KOPT-K1 (cell line): Measurements from ENCODE around the gene KCNJ13.
"Not testable (repeated sequence)": the region's sequence is repeated elsewhere in the genome, so short reads cannot be mapped to it uniquely, and the experiment has no call there.

Experiments used
- H3K27ac ChIP-seq: fragments of 200-600 bp; sonication (generic); 2 replicates; pipeline ENCODE4 v1.5.1; 2016; ENCODE audit warnings: antibody characterized with exemption, mild to moderate bottlenecking, low read depth, low read length; ENCODE audit not compliant: poor library complexity, severe bottlenecking
- H3K36me3 ChIP-seq: fragments of 200-600 bp; sonication (generic); 2 replicates; pipeline ENCODE4 v1.5.1; 2017; ENCODE audit warnings: antibody characterized with exemption, mild to moderate bottlenecking, low read length, moderate library complexity; ENCODE audit not compliant: insufficient read depth
- H3K9me3 ChIP-seq: fragments of 200-600 bp; sonication (generic); 2 replicates; pipeline ENCODE4 v1.5.1; 2017; ENCODE audit warnings: antibody characterized with exemption, low read length, mild to moderate bottlenecking; ENCODE audit not compliant: insufficient read depth, poor library complexity, severe bottlenecking

KCNJ13 gene

GRCh38 chr2:232741294-232741693 lies 35.1 kb downstream of the KCNJ13 start:
- peaks cover 47% of the 10 kb centered on the region for H3K36me3 ChIP-seq
- no peak overlapping the region for H3K27ac ChIP-seq
- no peaks in the 10 kb centered on the region for H3K9me3 ChIP-seq

GRCh38 chr2:232731470-232731869 lies 44.9 kb downstream of the KCNJ13 start:
- Histone ChIP-seq H3K27ac (no peak overlapping the region), H3K36me3 (peaks cover 73% of the 10 kb centered on the region), H3K9me3 (no peaks in the 10 kb centered on the region)

DNA sequence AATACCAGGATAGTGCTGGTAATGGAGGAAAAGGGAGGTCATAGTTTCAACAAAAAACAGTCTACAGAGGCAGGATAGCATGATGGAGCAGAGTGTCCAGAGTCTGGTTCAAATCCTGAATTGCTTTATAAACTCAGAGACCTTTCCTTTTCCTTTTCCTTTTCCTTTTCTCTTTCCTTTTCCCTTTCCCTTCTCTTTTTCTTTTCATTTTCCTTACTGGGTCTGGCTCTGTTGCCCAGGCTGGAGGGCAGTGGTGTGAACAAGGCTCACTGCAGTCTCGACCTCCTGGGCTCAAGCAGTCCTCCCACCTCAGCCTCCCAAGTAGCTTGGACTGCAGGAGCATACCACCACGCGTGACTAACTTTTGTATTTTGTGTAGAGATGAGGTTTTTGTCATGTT lies 47.6 kb downstream of the KCNJ13 start:
- Histone ChIP-seq H3K36me3 (peaks cover 74% of the 10 kb centered on the region), H3K27ac (no peak overlapping the region), H3K9me3 (no peaks in the 10 kb centered on the region)

GRCh38 chr2:232723027-232723426 lies 53.3 kb downstream of the KCNJ13 start:
- Histone ChIP-seq H3K9me3 (no peaks in the 10 kb centered on the region), H3K36me3 (peaks cover 70% of the 10 kb centered on the region), H3K27ac (no peak overlapping the region)

DNA sequence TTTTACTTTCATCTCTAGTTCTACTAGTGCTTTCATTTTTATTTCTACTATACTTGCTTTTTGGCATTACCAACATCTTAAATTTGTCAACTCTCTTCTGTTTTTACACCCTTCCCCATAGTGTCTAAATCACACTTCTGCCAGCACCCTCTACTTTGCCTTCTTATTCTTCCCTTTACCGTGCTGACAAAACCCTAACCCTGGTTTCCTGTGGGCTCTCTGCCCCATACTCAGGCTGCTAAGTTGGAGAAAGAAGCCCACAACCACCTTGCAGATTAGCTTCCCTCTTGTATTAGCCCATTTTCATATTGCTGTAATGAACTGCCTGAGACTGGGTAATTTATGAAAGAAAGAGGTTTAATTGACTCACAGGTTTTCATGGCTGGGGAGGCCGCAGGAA lies 54.5 kb downstream of the KCNJ13 start:
- peaks cover 70% of the 10 kb centered on the region for H3K36me3 ChIP-seq
- no peaks in the 10 kb centered on the region for H3K9me3 ChIP-seq
- no peak overlapping the region for H3K27ac ChIP-seq

DNA sequence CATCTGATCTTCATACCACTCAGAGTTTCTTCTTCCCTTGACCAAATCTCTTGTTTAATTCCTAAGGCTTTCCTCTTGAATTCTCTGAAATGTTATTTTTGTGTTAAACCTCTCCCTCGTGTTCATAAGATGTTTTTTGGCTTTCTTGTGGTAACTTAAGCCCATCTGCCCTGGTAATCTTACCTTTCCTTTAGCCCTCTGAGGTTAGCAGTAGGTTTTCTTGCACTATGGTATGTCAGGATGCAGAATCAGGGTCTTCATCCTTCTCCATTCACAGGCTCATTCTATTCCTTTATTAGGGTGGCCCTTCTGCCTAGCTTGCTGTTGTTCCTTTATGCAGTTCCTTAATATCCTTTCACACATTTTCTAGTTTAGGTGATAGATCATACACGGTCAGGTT lies 55.1 kb downstream of the KCNJ13 start:
- H3K27ac ChIP-seq, result no peak overlapping the region
- H3K9me3 ChIP-seq, result no peaks in the 10 kb centered on the region
- H3K36me3 ChIP-seq, result peaks cover 72% of the 10 kb centered on the region

- H3K9me3 ChIP-seq, H3K27ac ChIP-seq: not testable (repeated sequence)
- peaks cover 63% of the 10 kb centered on the region for H3K36me3 ChIP-seq
Observed at GRCh38 chr2:232720056-232720455, 56.3 kb downstream of the KCNJ13 start.
